Lower lobe of right lung (tissue), 2 donors: ENCODE results near the gene CCL13. TPM values are rescaled to one million over a fixed set of nuclear protein-coding genes. Genes with fewer than 3 reads are reported as not detected.
A peak's percentile ranks its signal among the peaks of the same experiment; 100 is the strongest.

Experiments used
- ATAC-seq, 2 donors: fragments of 200-7000 bp; cut with Tn5 transposase; one replicate each; pipeline ENCODE4 v1.9.1; 2020 to 2022; ENCODE audit warnings: mild to moderate bottlenecking in 2 of 2, moderate library complexity in 2 of 2
- DNase-seq: peaks from one replicate; pipeline ENCODE4 v3.0.0-alpha.2; 2020
- H3K27ac ChIP-seq: fragments of 200-600 bp; one replicate; pipeline ENCODE4 v1.8.0; 2022
- H3K27me3 ChIP-seq: fragments of 200-600 bp; one replicate; pipeline ENCODE4 v1.8.0; 2022; ENCODE audit warnings: low read depth
- H3K36me3 ChIP-seq: fragments of 200-600 bp; one replicate; pipeline ENCODE4 v1.8.0; 2022; ENCODE audit warnings: mild to moderate bottlenecking
- H3K4me1 ChIP-seq: fragments of 200-600 bp; one replicate; pipeline ENCODE4 v1.8.0; 2022
- H3K4me3 ChIP-seq: fragments of 200-600 bp; one replicate; pipeline ENCODE4 v1.8.0; 2022; ENCODE audit warnings: mild to moderate bottlenecking
- H3K9me3 ChIP-seq: fragments of 200-600 bp; one replicate; pipeline ENCODE4 v1.8.0; 2022
- intact Hi-C: fragments of 100-400 bp; cut with DNase I; formaldehyde crosslinking; loops from one replicate; pipeline ENCODE4 v1.11.0; 2022
- total RNA-seq: library from RNA; stranded (reverse); fragmentation: NEBNext Ultra II Directional; extraction: Animal tissue kit (Norgen Biotek cat#: 25700); gene quantifications from one replicate; pipeline ENCODE4 v1.2.1, GENCODE V29; 2021
- TF ChIP-seq, protein P1 (sequence below): fragments of 200-600 bp; IDR thresholded peaks from one replicate; pipeline ENCODE4 v1.8.0; 2022; ENCODE audit warnings: antibody characterized with exemption, mild to moderate bottlenecking
- donor health status: DM: no; HTN: yes; CAD: no; lungs with severe emphysema.

CCL13 gene
- total RNA-seq, 1 donor from 2014 or later = 14.6 TPM

- no peaks in the 10 kb centered on the region for H3K9me3 ChIP-seq
- no peaks in the 10 kb centered on the region for H3K27me3 ChIP-seq
- no peak overlapping the region for H3K27ac ChIP-seq
- H3K36me3 ChIP-seq = no peaks in the 10 kb centered on the region
- ATAC-seq (no peak), DNase-seq (no peak)
- H3K4me3 ChIP-seq = no peak overlapping the region
- TF ChIP-seq, protein P1, sequence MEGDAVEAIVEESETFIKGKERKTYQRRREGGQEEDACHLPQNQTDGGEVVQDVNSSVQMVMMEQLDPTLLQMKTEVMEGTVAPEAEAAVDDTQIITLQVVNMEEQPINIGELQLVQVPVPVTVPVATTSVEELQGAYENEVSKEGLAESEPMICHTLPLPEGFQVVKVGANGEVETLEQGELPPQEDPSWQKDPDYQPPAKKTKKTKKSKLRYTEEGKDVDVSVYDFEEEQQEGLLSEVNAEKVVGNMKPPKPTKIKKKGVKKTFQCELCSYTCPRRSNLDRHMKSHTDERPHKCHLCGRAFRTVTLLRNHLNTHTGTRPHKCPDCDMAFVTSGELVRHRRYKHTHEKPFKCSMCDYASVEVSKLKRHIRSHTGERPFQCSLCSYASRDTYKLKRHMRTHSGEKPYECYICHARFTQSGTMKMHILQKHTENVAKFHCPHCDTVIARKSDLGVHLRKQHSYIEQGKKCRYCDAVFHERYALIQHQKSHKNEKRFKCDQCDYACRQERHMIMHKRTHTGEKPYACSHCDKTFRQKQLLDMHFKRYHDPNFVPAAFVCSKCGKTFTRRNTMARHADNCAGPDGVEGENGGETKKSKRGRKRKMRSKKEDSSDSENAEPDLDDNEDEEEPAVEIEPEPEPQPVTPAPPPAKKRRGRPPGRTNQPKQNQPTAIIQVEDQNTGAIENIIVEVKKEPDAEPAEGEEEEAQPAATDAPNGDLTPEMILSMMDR = no peak
- H3K4me1 ChIP-seq = peaks cover 12% of the 10 kb centered on the region
- intact Hi-C loops = no loop called here
These were observed 19.2 kb downstream of the CCL13 start for GRCh38 chr17:34375426-34375997.

GRCh38 chr17:34377078-34377823, 21.0 kb downstream of the CCL13 start:
- Histone ChIP-seq H3K4me3 (no peak overlapping the region), H3K36me3 (no peaks in the 10 kb centered on the region), H3K27ac (no peak overlapping the region), H3K9me3 (no peaks in the 10 kb centered on the region), H3K4me1 (peaks cover 12% of the 10 kb centered on the region), H3K27me3 (no peaks in the 10 kb centered on the region)
- intact Hi-C loops = no loop called here
- TF ChIP-seq, protein P1 = no peak
- no peak for DNase-seq
- no peak for ATAC-seq

- Histone ChIP-seq H3K27me3 (no peaks in the 10 kb centered on the region), H3K27ac (peak overlapping the region; percentile 18), H3K4me1 (peaks cover 16% of the 10 kb centered on the region), H3K9me3 (no peaks in the 10 kb centered on the region), H3K36me3 (no peaks in the 10 kb centered on the region), H3K4me3 (peak overlapping the region; percentile 21)
- ATAC-seq (peak; percentile 29 to 64), DNase-seq (peak; percentile 60)
- TF ChIP-seq, protein P1 = no peak
- intact Hi-C loops = no loop called here
These were observed 22.4 kb downstream of the CCL13 start for GRCh38 chr17:34378664-34379101.

GRCh38 chr17:34379868-34380267, 23.6 kb downstream of the CCL13 start:
- TF ChIP-seq, protein P1 = no peak
- H3K9me3 ChIP-seq = no peaks in the 10 kb centered on the region

DNA sequence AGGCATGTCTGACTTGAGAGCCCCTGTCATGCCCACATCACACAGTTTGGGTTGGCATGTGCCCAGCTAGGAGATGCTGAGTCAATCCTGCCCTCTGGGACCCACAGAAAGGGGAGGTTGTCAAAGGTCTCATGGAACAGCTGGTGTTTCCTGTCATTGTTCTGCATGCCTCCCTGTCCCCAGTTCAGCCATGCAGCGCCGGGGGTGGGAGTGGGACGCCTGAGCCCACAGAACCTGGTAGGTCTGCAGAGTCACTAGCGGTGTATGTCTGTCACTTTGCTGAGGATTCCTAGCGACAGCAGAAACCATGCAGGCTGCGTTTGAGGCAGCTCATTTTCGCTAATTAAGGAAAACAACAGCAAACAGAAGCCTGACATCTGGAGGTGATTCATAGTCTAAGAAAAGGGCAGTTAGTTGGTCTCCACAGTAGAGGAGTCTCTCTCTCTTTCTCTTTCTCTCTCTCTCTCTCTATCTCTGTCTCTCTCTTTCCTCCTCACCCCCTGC, 26.4 kb downstream of the CCL13 start:
- Histone ChIP-seq H3K4me3 (no peak overlapping the region), H3K36me3 (no peaks in the 10 kb centered on the region), H3K27ac (no peak overlapping the region), H3K9me3 (no peaks in the 10 kb centered on the region), H3K27me3 (no peaks in the 10 kb centered on the region), H3K4me1 (peaks cover 14% of the 10 kb centered on the region)
- ATAC-seq = peak in 1 of 2 donors; percentile 36
- DNase-seq = no peak
- TF ChIP-seq, protein P1 = no peak
- intact Hi-C loops = no loop called here

More at GRCh38 chr17:34379868-34380267, 23.6 kb downstream of the CCL13 start:
- Histone ChIP-seq H3K27me3 (no peaks in the 10 kb centered on the region), H3K4me1 (peaks cover 16% of the 10 kb centered on the region), H3K36me3 (no peaks in the 10 kb centered on the region), H3K27ac (no peak overlapping the region), H3K4me3 (no peak overlapping the region)
- intact Hi-C loops = no loop called here
- ATAC-seq (no peak), DNase-seq (no peak)
